B cell (primary cell): ENCODE results near the gene C9orf78. TPM values are rescaled to one million over a fixed set of nuclear protein-coding genes. Genes with fewer than 3 reads are reported as not detected.

Experiments used
- ATAC-seq: fragments of 200-7000 bp; cut with Tn5 transposase; one replicate; pipeline ENCODE4 v1.10.0; 2021; ENCODE audit warnings: low read depth, mild to moderate bottlenecking, moderate number of reproducible peaks, moderate library complexity
- CTCF ChIA-PET: fragments of 350-600 bp; sonication (Branson Sonifier 250); formaldehyde crosslinking; loops from one replicate; lab custom pipeline; 2021; ENCODE audit warnings: antibody characterized with exemption, inconsistent platforms; lab: Charles Lee
- POLR2A ChIA-PET: fragments of 350-600 bp; sonication (Branson Sonifier 250); formaldehyde crosslinking; loops from one replicate; lab custom pipeline; 2021; ENCODE audit warnings: antibody characterized with exemption; lab: Charles Lee
- DNase-seq: peaks from one replicate; pipeline ENCODE4 v3.0.0; 2013
- H2AFZ ChIP-seq: 2 replicates; pipeline ENCODE4 v1.6.1; 2012; ENCODE audit warnings: mild to moderate bottlenecking, low read depth, low read length; ENCODE audit not compliant: insufficient read depth, poor library complexity, severe bottlenecking
- H3K27ac ChIP-seq, 2 donors: 1 replicate in 1 of 2; 2 replicates in 1 of 2; pipeline ENCODE4 v1.5.1; 2012 to 2013; ENCODE audit warnings: low read length in 2 of 2, mild to moderate bottlenecking in 2 of 2, moderate library complexity in 1 of 2
- H3K27me3 ChIP-seq, 4 experiments: fragments of 200-600 bp in 1 of 4; sonication (generic) in 1 of 4; replicated peaks in 1 of 4; 1 replicate in 2 of 4; 2 replicates in 2 of 4; pipeline versions ENCODE4 v1.6.1 to v1.7.0; 2013 to 2016; ENCODE audit warnings: low read length in 3 of 4, mild to moderate bottlenecking in 2 of 4, mixed read lengths in 1 of 4, moderate library complexity in 1 of 4; ENCODE audit not compliant: insufficient read depth in 4 of 4, control insufficient read depth in 3 of 4; ENCODE audit errors: control extremely low read depth in 1 of 4
- H3K36me3 ChIP-seq, 2 experiments: replicated peaks in 1 of 2; 1 replicate in 1 of 2; 2 replicates in 1 of 2; pipeline versions ENCODE4 v1.6.1 to v1.7.1; 2013; ENCODE audit warnings: low read length in 1 of 2; ENCODE audit not compliant: insufficient read depth in 2 of 2, control insufficient read depth in 1 of 2; ENCODE audit errors: control extremely low read depth in 1 of 2, extremely low read depth in 1 of 2
- H3K4me1 ChIP-seq, 2 donors: fragments of 200-600 bp in 1 of 2; sonication (generic) in 1 of 2; 1 replicate in 1 of 2; 2 replicates in 1 of 2; pipeline versions ENCODE4 v1.5.1 to v1.6.1; 2013 to 2017; ENCODE audit warnings: low read length in 2 of 2; ENCODE audit not compliant: control insufficient read depth in 2 of 2, insufficient read depth in 2 of 2
- H3K4me2 ChIP-seq: replicated peaks from 2 replicates; pipeline ENCODE3; 2012; ENCODE audit warnings: mild to moderate bottlenecking, low read depth, low read length; ENCODE audit not compliant: poor library complexity, severe bottlenecking
- H3K4me3 ChIP-seq, 5 experiments: fragments of 200-600 bp in 1 of 5; sonication (generic) in 1 of 5; 1 replicate in 3 of 5; 2 replicates in 2 of 5; pipeline versions ENCODE4 v1.5.1 to v1.7.0; 2011 to 2016; ENCODE audit warnings: low read length in 4 of 5, mild to moderate bottlenecking in 4 of 5, low read depth in 2 of 5, control low read depth in 1 of 5, moderate library complexity in 1 of 5; ENCODE audit not compliant: insufficient read depth in 1 of 5; ENCODE audit errors: control extremely low read depth in 1 of 5, extremely low read depth in 1 of 5
- H3K79me2 ChIP-seq: fragments of 200-600 bp; sonication (generic); one replicate; pipeline ENCODE4 v1.6.0; 2016; ENCODE audit warnings: low read length; ENCODE audit not compliant: control insufficient read depth, insufficient read depth
- H3K9ac ChIP-seq: fragments of 200-600 bp; sonication (generic); 2 replicates; pipeline ENCODE4 v1.6.1; 2017; ENCODE audit warnings: mild to moderate bottlenecking, low read length, moderate library complexity
- H3K9me3 ChIP-seq, 3 donors: one replicate each; pipeline versions ENCODE4 v1.6.1 to v1.7.1; 2013; ENCODE audit warnings: low read length in 2 of 3; ENCODE audit not compliant: control insufficient read depth in 2 of 3, insufficient read depth in 1 of 3; ENCODE audit errors: control extremely low read depth in 1 of 3
- H4K20me1 ChIP-seq: 2 replicates; pipeline ENCODE4 v1.6.0; 2012; ENCODE audit warnings: mild to moderate bottlenecking, low read length; ENCODE audit not compliant: insufficient read depth, control insufficient read depth, poor library complexity, severe bottlenecking
- H3K27ac Mint-ChIP-seq: one replicate; pipeline ENCODE4 v1.8.0; 2021; ENCODE audit warnings: mixed read lengths
- H3K27me3 Mint-ChIP-seq: one replicate; pipeline ENCODE4 v1.8.0; 2021; ENCODE audit warnings: mixed read lengths
- H3K4me1 Mint-ChIP-seq: one replicate; pipeline ENCODE4 v1.8.0; 2021; ENCODE audit warnings: mixed read lengths
- H3K4me3 Mint-ChIP-seq: one replicate; pipeline ENCODE4 v1.8.0; 2021; ENCODE audit warnings: mixed read lengths
- H3K9me3 Mint-ChIP-seq: one replicate; pipeline ENCODE4 v1.8.0; 2022; ENCODE audit warnings: mixed read lengths; ENCODE audit not compliant: insufficient read depth
- CTCF ChIP-seq: fragments of 200-600 bp; IDR thresholded peaks from one replicate; pipeline ENCODE4 v1.8.0; 2022; ENCODE audit warnings: antibody characterized with exemption, mild to moderate bottlenecking
- EZH2 ChIP-seq: IDR thresholded peaks from 2 replicates; pipeline ENCODE4 v1.6.1; 2012; ENCODE audit warnings: borderline replicate concordance, low read depth, mild to moderate bottlenecking, moderate library complexity, low read length; ENCODE audit not compliant: insufficient read depth, poor library complexity, severe bottlenecking
- WGBS: methylation state at CpG from one replicate; pipeline ENCODE4 v1.1.5; 2013; ENCODE audit warnings: missing lambda C conversion rate; ENCODE audit not compliant: insufficient coverage; 5-methylcytosine and 5-hydroxymethylcytosine counted together
- intact Hi-C: fragments of 100-400 bp; cut with micrococcal nuclease; formaldehyde crosslinking; loops from one replicate; pipeline ENCODE4 v1.10.0; 2022
- polyA plus RNA-seq: library from polyadenylated mRNA; depleted of rRNA; stranded (reverse); fragments of >200 nt; gene quantifications from 2 replicates; pipeline ENCODE4 v1.2.3, GENCODE V29; 2012
- total RNA-seq, 2 donors: library from RNA; stranded (reverse); fragments of 120-200 nt in 1 of 2; gene quantifications; 1 replicate in 1 of 2; 2 replicates in 1 of 2; pipeline versions ENCODE4 v1.2.3 to v1.2.4, GENCODE V29; 2013 to 2022

The C9orf78 gene
- total and polyA plus RNA-seq, 2 donors (not counting 1 experiment from before 2014, with no cell fraction given) = 42.8 to 43.6 TPM

GRCh38 chr9:129852579-129852978 is 17.5 kb upstream of the C9orf78 start:
- H3K4me2 ChIP-seq = no peak overlapping the region
- H3K4me3 Mint-ChIP-seq = no peak overlapping the region
- POLR2A ChIA-PET = no interaction called here
- no peaks in the 10 kb centered on the region for H4K20me1 ChIP-seq
- H3K9me3 ChIP-seq = no peaks in the 10 kb centered on the region
- H3K4me1 ChIP-seq = no peaks in the 10 kb centered on the region
- WGBS = 78% methylated on average over 5 of the region's 5 CpGs
- CTCF ChIA-PET = no interaction called here
- H3K27ac Mint-ChIP-seq = no peak overlapping the region
- H3K27ac ChIP-seq = no peak overlapping the region
- H3K9ac ChIP-seq = no peak overlapping the region
- H3K27me3 Mint-ChIP-seq = no peaks in the 10 kb centered on the region
- H3K79me2 ChIP-seq = peaks cover 25% of the 10 kb centered on the region
- H2AFZ ChIP-seq = no peak overlapping the region
- no peaks in the 10 kb centered on the region for H3K9me3 Mint-ChIP-seq
- DNase-seq (no peak), ATAC-seq (no peak)
- intact Hi-C loops = no loop called here
- no peaks in the 10 kb centered on the region for H3K27me3 ChIP-seq
- H3K36me3 ChIP-seq = peaks cover 0 to 61% of the 10 kb centered on the region in 2 experiments
- no peaks in the 10 kb centered on the region for H3K4me1 Mint-ChIP-seq
- no peak overlapping the region for H3K4me3 ChIP-seq
- no peak for TF ChIP-seq EZH2
- no peak for TF ChIP-seq CTCF

- no peaks in the 10 kb centered on the region for H3K27me3 ChIP-seq
- WGBS = 94% methylated on average over 5 of the region's 5 CpGs
- Mint-ChIP-seq H3K4me3 (no peak overlapping the region), H3K27me3 (no peaks in the 10 kb centered on the region), H3K4me1 (no peaks in the 10 kb centered on the region), H3K27ac (no peak overlapping the region), H3K9me3 (no peaks in the 10 kb centered on the region)
- H3K27ac ChIP-seq = no peak overlapping the region
- H3K79me2 ChIP-seq = peaks cover 32% of the 10 kb centered on the region
- H3K4me1 ChIP-seq = no peaks in the 10 kb centered on the region
- H3K9ac ChIP-seq = no peak overlapping the region
- intact Hi-C loops = no loop called here
- DNase-seq = no peak
- ATAC-seq = no peak
- TF ChIP-seq EZH2 (no peak), CTCF (no peak)
- peaks cover 0 to 56% of the 10 kb centered on the region in 2 experiments for H3K36me3 ChIP-seq
- no peak overlapping the region for H3K4me3 ChIP-seq
- no peaks in the 10 kb centered on the region for H4K20me1 ChIP-seq
- POLR2A ChIA-PET = no interaction called here
- no peaks in the 10 kb centered on the region for H3K9me3 ChIP-seq
- CTCF ChIA-PET = no interaction called here
- no peak overlapping the region for H2AFZ ChIP-seq
- no peak overlapping the region for H3K4me2 ChIP-seq
Observed at GRCh38 chr9:129851821-129852220, 16.7 kb upstream of the C9orf78 start.
